ENCODE results near the gene MRPL17.

Gene MRPL17

DNA sequence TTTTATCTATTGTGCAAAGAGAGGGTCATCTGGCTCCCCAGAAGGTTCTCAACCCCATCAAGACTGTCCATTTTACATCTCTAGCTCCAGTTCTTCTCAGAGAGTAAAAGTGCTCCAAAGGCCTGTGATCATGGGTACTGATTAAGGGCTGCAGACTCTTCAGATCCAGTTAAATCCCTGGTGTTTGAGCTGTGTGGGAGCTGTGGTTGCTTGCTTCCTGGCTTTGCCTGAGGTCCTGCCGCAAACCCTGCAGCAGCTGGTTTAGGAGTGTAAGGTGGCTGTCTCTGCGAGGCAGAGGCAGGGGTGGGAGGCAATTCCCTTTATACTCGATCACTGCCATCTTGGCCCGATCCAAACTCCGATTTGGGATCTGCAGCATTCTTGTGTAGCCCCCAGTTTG is 1.2 kb downstream of the MRPL17 start:
- DNase-seq: no peak

DNA sequence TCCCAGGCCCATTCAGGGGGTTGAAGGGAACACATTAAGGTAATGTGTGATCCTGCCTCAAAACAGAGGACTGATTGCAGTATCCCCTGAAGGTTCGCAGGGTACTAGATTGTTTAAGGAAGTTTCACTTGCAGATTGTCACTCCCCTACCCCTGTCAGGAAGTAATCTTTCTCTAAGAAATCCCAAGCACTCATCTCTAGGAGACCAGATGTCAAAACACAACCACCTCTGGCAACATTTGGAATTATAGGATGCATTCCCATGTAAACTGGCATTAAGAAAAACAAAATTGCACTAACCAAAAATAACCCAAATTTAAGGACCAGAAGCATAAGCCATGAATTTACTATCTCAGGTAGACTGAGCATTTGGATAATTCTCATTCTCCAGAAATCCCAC is 1.6 kb downstream of the MRPL17 start:
- no peak for DNase-seq

DNA sequence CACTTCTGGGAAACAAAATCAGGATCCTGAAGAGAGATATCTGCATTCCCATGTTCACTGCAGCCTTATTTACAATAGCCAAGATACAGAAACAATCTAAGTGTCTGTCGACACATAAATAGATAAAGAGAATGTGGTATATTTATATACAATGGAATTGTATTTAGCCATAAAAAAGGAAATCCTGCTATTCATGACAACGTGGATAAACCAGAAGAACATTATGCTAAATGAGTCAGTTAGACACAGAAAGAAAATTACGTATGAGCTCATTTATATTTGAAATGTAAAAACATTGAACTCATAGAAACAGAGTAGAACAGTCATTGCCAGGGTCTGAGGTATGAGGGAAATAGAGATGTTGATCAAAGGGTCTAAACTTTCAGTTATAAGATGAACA is 6.1 kb downstream of the MRPL17 start:
- DNase-seq: no peak

DNA sequence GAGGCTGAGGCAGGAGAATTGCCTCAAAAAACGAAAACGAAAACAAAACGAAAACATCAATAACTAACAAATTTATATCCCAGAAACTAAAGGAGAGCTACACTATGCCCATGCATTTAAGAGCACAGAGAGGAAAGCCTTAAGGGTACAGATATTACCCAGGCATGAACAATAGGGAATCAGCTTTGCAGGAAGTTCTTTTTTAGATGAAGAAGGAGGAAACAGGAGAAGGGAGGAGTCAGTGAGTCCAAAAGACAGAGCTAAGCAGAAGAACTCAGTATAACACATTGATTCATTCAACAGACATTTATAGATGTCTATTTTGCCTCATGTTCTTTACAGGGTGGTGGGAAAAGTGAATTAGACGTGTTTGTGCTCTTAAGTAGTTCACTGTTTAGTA is 8.3 kb downstream of the MRPL17 start:
- DNase-seq: no peak

DNA sequence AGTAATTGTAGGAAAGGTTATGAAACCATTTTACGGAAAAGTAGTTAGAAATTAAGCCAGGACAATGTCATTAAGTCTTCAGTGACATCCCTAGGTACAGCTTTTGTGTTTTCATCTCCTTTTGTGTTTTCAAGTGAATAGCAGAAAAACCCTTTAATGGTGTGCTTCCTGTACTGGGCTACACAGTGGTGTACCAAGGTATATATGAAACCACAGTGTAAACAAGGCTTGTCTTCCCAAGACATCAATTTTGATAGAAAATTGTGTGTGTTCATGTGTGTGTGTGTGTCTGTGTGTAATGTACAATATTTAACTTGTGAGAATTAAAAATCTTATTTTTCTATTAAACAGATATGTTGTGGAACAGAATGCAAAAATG is 8.9 kb downstream of the MRPL17 start:
- no peak for DNase-seq

DNA sequence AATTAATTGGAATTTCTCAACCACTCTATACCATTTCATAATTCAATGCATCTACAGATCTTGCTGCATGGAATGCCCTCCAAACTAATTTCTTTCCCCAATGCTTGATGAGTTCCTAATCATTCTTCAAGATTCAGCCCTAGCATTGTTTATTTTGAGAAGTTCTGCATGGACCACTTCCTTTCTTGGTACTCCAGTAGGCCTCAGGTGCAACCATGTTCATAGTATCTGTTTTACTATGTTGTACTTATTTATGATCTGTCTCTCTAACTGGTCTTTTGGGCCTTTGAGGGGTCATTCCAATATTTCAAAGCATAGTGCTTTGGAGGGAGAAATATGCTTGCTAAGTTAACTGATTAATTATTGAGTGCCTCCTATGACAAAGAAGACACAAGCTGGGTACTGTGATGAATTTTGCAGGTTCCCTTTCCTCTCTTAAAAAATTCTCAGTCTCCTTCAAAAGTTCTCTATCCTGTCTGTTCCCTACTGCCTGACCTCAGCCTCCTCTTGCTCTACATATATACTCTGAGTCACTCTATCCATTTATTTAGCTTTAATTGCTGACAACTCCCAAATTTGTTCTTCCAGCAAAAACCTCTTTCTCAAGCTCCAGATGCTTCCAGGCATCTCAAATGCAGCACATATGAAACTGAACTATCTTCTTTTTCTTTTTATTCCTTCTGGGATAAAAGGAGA is 9.5 kb downstream of the MRPL17 start:
- DNase-seq: no peak

DNA sequence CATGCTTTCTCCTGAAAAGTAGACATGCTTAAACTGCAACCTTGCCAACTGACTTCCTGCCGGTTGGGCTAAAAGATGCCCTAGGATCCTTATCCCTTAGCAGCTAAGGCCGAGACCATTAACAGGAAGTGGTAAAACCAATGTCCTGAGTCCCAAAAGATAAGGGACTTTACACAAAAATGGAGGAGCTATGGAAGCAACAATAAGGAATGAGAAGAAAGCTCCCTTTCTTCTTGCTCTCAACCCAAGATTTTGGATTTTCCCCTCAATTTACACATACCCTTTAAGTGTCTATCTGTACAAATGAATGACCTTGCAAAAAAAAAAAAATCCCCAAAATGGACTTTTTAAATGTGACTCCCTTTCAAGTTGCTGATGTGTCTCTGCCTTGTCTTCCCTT is 11.1 kb downstream of the MRPL17 start:
- DNase-seq: no peak

DNA sequence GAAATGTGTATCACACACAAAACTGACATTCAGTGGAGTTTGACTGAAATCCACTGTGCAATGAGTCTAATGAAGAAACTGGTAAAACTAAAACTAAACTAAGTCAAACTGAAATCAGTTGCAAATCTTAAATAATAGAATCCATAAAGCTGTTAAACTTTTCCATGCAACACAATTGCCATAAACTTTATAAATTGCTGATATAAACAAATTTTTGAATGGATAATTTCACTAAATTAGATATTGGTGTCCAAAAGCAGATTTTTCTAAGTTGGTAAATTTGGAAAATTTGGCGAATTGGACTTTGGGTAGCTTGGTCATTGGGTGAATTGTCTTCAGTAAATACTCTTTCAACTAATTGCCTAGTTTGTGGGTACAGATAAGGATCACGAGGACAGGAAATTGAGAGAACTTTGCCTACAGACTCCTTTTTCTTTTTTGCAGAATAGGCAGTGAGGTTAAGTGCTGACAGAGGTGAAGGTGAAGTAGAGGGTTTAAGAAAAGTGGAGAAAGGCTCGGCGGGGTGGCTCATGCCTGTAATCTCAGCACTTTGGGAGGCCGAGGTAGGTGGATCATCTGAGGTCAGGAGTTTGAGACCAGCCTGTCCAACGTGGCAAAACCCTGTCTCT is 12.8 kb downstream of the MRPL17 start:
- DNase-seq: no peak

DNA sequence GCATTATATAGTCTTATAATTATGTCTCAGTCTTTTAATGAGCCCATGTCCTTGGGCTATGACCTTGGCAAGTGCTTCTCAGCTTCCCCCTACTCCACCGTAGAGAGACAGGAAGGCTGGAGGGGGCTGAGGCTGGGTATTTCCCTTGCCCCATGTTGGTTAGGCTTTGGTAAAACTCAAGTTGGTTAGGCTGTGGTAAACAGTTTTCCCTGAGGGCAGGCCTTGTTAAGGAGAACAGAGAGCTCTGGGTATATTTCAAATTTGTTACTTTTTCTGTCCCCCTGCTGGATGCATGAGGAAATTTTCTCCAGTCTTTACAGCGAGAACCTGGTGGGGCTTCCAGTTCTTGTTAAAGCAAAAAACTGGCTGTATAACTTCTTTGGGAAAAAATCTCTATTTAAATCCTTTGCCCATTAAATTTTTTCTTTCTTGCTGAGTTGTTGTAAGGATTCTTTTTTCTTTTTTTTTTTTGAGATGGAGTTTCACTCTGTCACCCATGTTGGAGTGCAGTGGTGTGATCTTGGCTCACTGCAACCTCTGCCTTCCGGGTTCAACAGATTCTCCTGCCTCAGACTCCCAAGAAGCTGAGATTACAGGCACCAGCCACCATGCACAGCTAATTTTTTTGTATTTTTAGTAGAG is 15.3 kb downstream of the MRPL17 start:
- peak; percentile 17 for DNase-seq

DNA sequence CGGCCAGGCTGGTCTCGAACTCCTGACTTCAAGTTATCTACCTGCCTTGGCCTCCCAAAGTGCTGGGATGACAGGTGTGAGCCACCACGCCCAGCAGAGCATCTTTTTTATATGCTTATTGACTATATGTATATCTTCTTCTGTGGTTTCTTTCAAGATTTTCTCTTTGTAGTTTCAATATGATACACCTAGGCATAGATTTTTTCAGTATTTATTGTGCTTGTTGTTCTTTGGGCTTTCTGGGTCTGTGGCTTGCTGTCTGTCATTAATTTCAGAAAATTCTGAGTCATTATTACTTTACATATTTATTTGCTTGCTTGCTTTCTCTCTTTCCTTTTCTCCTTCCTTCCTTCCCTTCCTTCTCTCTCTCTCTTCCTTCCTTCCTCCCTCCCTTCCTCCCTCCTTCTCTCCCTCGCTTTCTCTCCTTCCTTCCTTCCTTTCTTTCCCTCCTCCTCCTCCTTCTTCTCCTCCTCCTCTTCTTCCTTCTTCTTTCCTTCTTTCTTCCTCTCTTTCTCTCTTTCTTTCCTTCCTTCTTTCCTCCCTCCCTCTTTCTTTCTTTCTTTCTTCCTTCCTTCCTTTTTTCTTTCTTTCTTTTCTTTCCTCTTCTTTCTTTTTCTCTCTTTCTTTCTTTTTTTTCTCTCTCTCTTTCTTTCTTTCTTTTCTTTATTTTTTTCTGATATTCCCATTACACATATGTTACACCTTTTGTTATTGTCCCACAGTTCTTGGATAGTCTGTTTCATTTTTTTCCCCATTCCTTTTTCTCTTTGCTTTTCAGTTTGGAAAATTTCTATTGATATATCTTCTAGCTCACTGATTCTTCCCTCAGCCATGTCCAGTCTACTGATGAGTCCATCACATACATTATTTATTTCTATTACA is 16.6 kb downstream of the MRPL17 start:
- no peak for DNase-seq

DNA sequence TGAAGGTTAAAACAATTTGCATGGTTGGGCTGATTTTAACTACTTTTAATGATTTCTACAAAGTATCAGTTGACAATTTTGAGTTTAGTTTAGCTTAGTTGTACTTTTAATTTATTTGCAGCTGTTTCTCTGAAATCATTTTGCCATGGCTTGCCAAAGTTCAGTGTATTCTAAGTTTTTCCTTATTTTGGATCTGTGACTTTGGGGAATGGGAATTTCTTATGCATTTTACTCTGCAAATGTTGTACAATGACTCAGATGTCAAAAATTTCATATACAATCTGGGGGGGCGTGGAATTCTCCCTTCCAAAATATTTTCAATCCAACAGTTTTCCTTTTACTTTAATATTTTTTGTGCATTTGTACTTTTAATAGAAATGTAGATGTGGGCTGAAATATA is 18.6 kb downstream of the MRPL17 start:
- DNase-seq: no peak

DNA sequence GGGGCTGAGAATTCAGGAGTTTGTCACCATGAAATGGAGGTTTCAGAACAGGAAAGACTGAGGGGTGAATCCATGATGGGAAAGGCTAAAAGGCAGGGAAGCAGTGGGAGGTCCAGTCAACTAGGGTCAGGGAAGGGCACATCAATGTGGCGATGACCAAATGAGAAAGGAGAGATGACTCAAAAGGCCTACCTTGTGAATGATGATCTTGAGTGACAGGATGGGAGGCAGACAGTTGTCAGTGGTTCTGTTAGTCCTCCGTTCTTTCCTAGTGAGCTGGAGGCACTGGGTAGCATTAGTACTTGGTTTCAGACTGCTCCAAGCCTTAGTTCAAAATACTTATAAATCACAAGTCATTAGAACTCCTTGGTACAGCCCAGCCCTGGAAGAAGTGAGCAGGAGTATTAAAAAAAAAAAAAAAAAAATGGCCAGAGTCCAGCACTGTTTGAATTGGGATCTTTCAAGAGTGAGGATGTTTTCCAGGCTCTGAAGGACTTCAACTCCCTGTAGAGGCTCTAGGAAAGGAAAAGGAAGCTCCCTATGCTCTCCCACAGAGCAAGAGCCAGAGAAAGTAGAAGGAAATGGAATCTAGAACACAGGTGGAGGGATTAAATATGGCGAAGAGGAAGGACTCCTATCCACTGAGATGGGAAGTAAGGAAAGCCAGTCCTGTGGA is 19.2 kb downstream of the MRPL17 start:
- no peak for DNase-seq

DNA sequence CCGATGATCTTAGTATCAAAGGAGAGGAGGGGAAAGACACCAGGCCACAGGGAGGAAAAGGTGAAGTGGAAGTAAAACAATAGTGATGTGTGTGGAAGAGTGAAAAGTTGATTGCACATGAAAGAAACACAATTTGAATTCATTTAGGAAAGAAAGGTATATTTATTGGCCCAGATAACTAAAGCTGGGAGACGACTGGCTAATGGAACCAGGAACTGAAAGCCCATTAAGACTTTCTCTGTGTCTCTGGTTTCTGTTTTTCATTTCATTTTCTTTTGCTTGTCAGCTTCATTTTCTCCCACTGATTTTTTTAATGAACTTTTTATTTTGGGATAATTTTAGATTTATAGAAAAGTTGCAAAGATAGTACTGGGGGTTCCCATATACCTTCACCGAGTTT is 22.4 kb downstream of the MRPL17 start:
- no peak for DNase-seq

DNA sequence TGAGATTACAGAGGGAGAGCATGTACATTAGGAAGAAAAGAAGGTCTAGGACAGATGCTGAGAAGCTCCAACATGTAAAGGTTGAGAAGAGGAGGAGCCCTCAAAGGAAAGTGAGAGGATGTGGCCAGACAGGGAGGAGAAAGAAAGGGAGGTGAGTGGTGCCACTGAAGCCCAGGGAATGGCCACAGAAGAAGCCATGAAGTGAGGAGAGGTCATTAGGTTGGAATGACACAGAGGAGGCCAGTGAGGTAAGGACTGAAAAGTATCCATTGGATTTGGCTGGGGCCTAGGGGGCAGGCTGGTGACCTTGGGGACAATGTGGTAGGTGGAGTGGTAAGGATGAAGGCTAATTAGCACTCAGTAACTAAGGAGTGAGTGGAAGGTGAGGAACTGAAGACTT is 24.5 kb downstream of the MRPL17 start:
- DNase-seq: no peak

DNA sequence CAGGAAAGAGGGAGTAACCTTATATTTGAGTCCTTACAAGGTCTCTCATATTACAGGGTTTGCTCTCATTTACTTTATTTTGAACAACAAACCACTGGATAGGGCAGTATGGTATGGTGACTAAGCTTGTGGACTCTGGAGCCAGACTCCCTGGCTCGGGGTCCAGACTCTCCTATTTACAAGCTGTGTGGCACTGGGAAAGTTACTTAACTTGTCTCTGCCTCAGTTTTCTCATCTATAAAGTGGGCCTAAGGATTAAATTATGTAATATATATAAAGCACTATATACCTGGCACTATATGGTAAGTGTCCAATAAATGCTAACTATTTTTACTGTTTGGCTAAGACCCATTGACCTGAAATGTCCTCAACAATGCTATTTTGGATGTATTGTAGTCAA is 25.8 kb downstream of the MRPL17 start:
- no peak for DNase-seq

DNA sequence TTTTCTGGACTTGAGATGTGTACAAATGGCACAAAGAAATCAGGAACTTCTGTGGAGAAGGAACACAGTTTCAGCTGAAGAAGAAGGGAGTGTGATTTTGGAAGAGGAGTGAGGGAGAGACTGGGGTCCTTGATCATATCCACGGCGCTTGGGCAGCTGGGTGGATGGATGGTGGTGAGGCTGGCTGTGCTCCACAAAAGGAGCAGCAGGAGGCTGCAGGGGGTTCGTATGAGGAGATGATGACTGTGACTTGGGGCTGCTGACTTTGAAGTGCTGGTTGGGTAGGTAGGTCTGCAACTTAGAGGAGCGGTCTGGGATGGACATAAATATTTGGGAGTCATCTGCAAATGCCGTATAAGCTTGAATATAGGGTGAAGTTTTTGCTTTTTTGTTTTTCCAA is 26.2 kb downstream of the MRPL17 start:
- DNase-seq: no peak

DNA sequence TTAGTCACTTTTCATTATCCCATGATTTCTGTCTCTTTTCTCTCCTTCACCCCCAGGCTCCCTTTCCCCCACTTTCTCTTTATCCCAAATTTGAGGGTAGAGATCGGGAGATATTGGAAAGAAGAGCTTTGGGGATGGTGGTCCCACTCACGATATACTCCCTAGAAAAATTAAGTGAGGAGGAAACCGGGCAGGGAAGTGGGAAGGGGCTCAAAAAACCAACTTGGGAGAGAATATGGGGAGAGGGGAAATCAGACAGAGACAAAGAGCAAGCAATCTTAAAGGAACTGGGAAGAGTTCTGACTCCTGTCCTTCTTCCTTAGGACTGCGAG is 26.6 kb downstream of the MRPL17 start:
- DNase-seq: no peak

DNA sequence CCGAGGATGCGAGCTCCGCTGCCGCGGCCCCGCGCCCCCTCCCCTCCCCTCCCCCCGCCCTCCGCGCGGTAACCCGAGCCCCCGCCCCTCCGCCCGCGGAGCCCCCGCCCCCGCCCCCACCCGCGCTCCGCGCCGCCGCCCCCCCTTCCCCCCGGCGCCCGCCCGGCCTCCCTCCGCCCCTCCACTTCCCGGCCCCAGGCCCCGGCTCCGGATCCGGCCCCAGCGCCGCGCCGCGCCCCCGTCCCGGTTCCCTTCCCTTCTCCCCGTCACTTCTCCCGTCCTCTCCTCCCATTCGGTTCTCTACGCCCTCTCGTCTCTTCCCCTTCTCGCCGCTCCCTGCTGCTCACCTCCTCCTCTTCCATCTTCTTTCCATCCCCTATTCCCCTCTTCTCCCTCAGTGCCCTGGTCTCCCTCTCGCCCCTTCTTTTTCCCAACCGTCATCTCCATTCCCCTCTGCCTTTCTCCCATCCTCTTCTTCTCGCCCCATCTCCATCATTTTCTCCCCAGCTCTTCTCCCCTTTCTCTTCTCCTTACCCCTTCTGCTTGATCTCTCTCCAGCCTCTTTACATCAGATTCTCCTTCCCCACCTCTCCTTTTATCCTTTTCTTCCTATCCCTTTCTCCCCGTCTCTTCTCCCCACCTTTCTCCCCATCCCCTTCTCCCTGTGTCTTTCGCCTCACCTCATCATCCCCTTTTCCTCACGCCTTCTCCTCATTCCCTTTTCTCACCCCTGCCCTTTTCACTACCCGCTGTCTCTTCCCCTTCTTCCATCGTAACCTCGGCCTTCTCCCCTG is 27.2 kb downstream of the MRPL17 start, which contains the start of gene DCHS1:
Gene DCHS1, minus strand, starts transcription at position 20 of the 794 bp plus-strand sequence. CDS start 14,196 bp downstream, outside the sequence.
- no peak for DNase-seq

DNA sequence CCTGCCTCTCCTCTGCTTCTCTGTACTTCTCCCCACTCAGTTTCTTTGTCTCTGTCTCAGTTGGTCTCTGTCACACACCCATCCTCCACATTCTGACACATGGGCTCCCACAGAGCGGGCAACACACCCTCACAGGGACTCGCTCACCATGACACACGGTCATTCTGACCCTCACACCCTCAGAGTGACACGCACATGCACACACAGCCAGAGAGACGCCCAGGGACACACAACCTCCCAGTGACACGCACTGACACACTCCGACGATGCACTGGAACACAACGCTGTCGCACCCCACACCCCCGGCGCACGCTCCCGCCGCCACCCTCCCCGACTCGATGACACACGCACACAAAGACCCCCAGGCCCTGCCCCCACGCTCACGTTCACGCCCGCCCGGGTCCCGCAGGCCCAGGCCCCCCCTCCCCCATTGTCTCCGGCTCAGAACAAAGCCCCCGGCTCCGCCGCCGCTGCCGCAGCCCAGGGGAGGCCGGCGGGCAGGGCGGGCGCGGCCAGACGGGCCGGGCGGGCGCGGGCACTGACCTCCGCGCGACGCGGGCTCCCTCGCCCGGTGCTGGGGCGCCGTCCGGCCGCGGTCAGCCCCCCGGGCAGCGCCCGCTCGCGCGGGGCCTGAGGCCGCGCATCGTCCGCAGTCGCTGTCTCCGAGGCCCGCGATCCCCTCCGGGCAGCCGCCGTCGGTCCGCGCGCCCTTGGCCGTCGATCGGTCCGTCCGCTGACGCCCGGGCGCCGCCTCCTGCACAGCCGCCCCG is 27.9 kb downstream of the MRPL17 start:
- no peak for DNase-seq

DNA sequence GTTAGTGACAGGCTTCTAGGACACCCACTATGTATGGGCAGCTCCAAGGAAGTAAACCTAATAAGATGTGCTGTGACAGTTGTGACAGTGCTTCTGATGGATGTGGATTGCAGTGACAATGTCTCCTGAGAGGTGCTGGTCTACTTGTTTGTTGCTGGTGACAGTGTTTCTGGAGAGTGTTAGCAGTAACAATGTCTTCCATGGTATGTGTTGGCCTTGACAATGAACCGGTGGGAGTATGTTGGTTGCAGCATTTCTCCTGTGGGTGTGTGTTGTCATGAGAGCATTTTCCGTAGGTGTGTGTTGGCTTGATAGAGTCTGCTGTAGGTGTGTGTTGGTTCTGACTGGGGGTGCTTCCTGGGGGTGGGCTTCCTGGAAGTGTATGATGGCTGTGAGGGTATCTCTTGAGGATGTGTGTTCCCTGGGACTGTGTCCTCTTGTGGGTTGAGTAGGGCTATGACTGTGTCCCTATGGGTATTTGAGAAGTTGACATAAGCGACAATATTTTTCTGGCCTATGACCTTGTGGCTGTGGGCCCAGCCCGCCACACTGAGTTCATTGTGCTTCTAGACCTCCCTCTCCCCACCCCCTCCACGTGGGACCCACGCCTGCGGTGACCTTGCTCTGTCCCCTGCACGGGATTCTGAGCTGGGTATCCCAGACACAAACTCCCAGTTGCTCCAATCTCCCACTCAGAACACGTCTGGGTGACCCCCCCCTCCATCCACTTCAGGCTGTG is 28.7 kb downstream of the MRPL17 start:
- no peak for DNase-seq

DNA sequence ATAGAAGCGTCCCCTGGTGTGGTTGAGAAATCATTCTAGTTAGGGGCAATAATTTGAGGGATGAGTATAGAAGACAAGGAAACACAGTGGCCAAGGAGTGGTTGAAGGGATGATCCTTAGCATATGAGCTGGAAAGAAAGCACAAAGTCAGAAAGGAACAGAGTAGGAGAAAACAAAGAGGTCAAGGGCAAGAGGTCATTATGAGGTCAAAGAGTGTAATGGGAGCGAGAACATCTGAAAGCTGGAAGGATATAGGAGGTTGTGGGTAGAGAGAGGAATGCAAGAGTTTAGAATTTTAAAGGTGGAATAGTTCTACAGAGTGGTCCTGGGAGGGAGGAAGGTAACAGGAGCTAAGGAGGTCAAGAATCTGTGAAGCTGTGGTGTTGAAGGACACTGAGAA is 29.5 kb downstream of the MRPL17 start:
- DNase-seq: no peak

All from NCI-H748 treated with DMSO at 0.1 percent for 48 hours (cell line).